Erythroblast (primary cell): ENCODE measurements around the gene SLC38A1.

Experiments
- DNase-seq, 2 experiments: peaks; one replicate each; lab custom pipeline; 2025; lab: John Stamatoyannopoulos, UW
- GATA1 ChIP-seq: IDR thresholded peaks from 2 replicates; pipeline ENCODE4 v1.6.1; 2011; ENCODE audit warnings: low read depth, mild to moderate bottlenecking, control low read depth, low read length, moderate library complexity
- POLR2A ChIP-seq: IDR thresholded peaks from 2 replicates; pipeline ENCODE4 v1.6.1; 2011; ENCODE audit warnings: mild to moderate bottlenecking, low read length

The SLC38A1 gene

DNA sequence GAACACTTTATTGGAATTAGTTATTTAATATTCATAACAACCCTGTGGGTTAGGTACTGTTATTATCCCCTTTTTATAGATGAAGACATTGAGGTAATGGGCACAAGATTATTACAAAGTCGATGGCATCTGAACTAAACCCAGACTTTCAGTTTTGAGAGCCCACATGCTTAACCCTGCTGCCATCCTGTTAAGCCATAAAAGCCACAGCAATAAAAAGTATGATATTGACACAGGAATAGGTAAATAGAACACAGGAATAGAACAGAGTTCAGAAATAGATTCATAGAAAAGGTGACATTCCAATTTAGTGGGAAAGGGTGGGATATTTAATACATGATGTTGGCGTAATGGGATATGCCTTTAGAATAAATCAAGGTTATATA, 119.8 kb downstream of the SLC38A1 start:
- no peak for DNase-seq
- TF ChIP-seq GATA1 = no peak
- no peak for TF ChIP-seq POLR2A

DNA sequence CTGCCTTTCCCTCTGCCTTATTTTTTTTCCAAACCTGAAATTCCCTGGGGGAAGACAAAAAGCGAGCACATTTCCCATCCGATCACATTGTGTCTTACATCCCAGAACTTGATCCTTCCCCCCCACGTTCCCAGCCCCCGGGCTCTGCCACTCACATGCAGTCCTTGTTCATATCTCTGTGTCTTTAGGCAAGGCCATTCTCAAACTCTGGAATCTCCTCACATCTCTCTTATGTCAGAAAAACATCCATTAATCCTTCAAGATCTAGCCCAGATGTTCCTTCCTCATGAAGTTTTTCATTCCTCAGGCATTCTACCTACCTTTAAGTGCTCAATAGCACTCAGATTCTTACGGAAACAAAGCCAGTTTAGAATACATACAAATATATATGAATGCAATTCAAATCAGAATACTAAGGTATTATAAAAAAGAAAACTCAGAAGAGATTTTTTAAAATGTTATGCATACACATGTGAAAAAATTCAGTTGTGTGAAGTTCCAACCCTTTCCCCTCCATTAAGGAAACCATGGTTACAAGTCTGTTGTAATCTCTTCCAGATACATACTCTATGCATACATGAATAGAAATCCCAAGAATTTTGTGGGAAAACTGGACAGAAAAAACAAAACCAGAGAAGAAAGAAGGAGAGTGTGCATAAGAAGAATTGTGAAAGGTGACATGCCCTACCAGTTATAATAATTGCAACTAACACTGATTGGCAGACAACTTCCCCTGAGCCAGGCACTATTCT, 120.3 kb downstream of the SLC38A1 start:
- TF ChIP-seq POLR2A (no peak), GATA1 (no peak)
- no peak for DNase-seq

DNA sequence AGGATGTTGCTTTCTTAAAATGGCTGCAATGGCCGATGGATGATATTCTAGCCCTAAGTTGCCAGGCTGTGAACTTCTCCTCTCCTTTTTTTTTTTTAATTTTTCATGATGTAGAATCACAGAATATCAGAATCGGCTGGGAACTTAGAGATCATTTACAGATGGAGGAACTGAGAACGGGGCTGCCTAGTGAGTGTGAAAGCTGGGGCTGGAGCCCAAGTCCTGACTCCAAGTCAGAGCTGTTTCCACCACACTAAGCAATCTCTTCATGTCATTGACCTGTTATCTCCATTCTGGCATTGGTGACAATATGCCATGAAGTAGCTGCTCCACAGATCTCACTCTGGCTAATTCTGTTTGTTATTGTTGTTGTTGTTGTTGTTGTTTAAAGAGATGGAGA, 121.7 kb downstream of the SLC38A1 start:
- no peak for TF ChIP-seq GATA1
- TF ChIP-seq POLR2A = no peak
- DNase-seq = no peak

DNA sequence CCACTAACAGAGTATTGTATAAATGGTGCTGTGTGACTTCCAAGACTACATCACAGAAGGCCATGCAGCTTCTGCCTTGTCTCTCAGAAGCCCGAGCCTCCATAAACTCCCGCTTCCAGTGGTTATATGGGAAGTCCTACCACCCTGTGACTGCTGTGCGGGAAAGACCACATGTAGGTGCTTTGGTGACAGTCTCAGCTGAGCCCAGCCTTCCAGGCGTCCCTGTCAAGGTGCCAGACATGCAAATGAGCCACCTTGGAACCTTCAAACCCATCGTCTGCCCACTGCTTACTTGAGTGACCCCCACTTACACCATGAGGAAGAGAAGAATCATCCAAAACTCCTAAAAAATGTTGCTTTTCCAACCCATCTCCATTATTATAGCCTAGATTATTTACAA, 123.0 kb downstream of the SLC38A1 start:
- no peak for TF ChIP-seq POLR2A
- no peak for TF ChIP-seq GATA1
- DNase-seq = no peak

DNA sequence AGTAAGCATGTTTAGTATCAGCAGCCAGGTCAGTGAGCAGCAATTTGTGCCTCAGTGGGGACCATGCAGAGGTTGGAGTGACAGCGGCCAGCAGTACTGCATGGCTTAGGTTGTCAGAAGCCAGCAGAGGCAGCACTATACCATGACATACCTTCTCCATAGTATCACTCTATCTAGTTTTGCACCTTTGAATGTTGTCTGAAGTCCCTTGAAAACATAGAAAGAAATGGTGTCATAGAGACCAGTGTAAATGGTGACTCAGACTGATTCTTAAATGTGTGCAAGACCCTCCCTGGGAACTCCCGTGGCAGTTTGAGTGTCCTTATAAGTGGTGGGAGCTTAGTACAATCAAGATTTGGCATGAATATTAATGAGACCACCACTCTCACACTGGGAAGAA, 124.4 kb downstream of the SLC38A1 start:
- DNase-seq = no peak
- no peak for TF ChIP-seq GATA1
- no peak for TF ChIP-seq POLR2A

DNA sequence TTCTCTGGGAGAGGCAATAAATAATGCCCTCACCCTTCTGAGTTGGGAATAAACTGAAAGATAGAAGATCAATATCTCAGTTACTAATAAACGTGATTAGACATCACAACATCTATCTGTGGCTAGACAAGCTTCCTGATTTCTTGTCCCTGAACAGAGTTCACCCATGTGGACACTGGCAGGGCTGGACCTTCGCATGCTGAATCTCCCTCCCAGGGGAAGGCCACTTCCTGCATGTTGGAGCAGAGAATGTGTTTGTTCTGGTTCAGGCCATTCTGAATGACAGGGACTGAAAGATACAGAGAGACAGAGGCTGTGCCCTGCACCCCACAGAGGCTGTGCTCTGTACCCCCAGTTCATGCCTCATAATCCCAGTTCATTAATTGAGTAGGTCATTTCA, 132.6 kb downstream of the SLC38A1 start:
- TF ChIP-seq POLR2A = no peak
- TF ChIP-seq GATA1 = no peak
- no peak for DNase-seq

DNA sequence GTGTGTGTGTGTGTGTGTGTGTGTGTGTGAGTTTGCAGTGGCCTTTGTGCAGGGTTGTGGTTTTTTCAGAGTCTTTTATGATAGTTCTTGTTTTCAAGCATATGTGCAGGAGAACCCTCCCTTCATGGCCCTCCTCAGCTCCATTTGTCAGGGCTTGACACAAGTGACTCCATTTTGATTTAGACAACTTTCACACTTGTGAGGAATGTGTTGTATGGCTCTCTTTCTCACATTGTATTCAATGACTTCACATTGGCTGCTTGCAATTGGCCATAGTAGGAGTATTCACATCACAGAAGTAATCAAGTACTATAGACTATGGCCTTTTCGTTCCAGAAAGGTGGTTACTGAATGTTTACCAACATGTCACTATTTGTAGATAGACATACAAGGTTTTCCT, 133.1 kb downstream of the SLC38A1 start:
- TF ChIP-seq POLR2A (no peak), GATA1 (no peak)
- no peak for DNase-seq

DNA sequence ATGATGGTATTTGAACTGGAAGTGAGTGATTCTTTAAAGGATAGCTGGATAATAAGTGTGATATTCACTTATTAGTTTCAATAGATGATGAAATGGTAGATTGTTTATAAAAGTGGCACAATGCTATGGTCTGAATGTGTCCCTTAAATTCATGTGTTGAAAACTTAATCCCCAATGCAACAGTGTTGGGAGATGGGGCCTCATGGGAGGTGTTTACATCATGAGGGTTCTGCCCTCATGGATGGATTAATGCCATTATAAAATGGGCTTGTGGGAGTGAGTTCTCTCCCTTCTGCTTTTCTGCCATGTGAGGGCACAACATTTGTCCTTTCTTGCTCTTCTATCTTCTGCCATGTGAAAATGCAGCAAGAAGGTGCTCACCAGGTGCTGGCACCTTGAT, 134.0 kb downstream of the SLC38A1 start:
- no peak for DNase-seq
- no peak for TF ChIP-seq GATA1
- TF ChIP-seq POLR2A = no peak

DNA sequence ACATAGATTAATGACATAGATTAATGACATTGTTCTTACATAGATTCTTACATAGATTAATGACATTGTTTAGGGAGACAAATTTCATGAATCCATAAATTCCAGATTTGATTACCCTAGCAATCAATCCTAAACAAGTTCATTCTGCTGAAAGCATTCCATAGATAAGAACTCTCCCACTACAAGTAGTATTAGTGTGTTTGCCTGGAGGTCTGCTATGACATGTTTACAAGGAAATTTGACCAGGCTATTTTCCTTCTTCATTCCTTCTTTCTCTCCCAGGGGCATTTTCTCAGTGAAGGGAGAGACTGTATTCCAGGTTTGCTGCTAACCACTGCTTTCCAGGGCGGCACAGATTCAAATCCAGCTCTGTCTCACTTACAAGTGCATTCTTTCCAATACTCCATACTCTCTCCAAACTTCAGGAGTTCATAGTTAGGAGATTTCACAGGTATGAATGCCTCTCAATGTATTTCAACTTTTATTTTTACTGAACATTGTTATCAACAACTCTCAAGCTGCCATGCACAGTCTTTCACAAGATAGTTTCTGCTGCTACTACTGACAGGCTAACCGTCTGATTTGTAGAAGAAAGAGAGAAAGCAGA, 134.5 kb downstream of the SLC38A1 start:
- no peak for TF ChIP-seq POLR2A
- no peak for TF ChIP-seq GATA1
- DNase-seq = no peak

DNA sequence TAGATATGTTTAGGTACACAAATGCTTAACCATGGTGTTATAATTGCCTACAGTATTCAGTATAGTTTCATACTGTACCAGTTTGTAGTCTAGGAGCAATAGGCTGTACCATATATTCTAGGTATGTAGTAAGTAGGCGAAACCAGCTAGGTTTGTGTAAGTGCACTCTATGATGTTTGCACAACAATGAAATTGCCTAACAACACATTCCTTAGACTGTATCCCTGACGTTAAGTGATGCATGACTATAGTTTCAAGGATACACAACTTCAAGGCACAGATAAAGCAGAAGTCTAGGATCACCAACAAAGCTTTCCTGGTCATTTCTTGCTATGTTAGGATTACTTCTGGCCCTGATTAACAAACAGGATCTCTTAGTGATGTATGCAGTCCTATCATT, 135.1 kb downstream of the SLC38A1 start:
- TF ChIP-seq GATA1 = no peak
- TF ChIP-seq POLR2A = no peak

More for the DNA sequence above, 135.1 kb downstream of the SLC38A1 start:
- no peak for DNase-seq
